Karpas-422 (cell line): Measurements from ENCODE around the gene NPEPL1. TPM values are rescaled to one million over a fixed set of nuclear protein-coding genes. Genes with fewer than 3 reads are reported as not detected.
"Not testable (repeated sequence)": the region's sequence is repeated elsewhere in the genome, so short reads cannot be mapped to it uniquely, and the experiment has no call there.

Experiments used
- DNase-seq: peaks from one replicate; pipeline ENCODE4 v3.0.0-alpha.2; 2015
- H2AFZ ChIP-seq: fragments of 200-600 bp; sonication (generic); 2 replicates; pipeline ENCODE4 v1.6.1; 2014; ENCODE audit warnings: antibody characterized with exemption, low read length, mixed read lengths
- H3K27ac ChIP-seq: fragments of 200-600 bp; sonication (generic); 2 replicates; pipeline ENCODE4 v1.5.1; 2014; ENCODE audit warnings: mild to moderate bottlenecking, low read length, moderate library complexity
- H3K27me3 ChIP-seq: fragments of 200-600 bp; sonication (generic); 2 replicates; pipeline ENCODE4 v1.6.1; 2014; ENCODE audit warnings: low read length, mixed read lengths
- H3K36me3 ChIP-seq: fragments of 200-600 bp; sonication (generic); 2 replicates; pipeline ENCODE4 v1.6.1; 2014; ENCODE audit warnings: low read length, mixed read lengths; ENCODE audit not compliant: insufficient read depth
- H3K4me1 ChIP-seq: fragments of 200-600 bp; sonication (generic); 2 replicates; pipeline ENCODE4 v1.6.1; 2014; ENCODE audit warnings: mild to moderate bottlenecking, low read length, mixed read lengths
- H3K4me2 ChIP-seq: fragments of 200-600 bp; sonication (generic); 2 replicates; pipeline ENCODE4 v1.6.1; 2014; ENCODE audit warnings: low read length, low read depth, mild to moderate bottlenecking; ENCODE audit not compliant: poor library complexity, severe bottlenecking
- H3K4me3 ChIP-seq: fragments of 200-600 bp; sonication (generic); 2 replicates; pipeline ENCODE4 v1.5.1; 2014; ENCODE audit warnings: mild to moderate bottlenecking, antibody characterized with exemption, low read length, mixed read lengths
- H3K79me2 ChIP-seq: fragments of 200-600 bp; sonication (generic); 2 replicates; pipeline ENCODE4 v1.6.1; 2014; ENCODE audit warnings: mild to moderate bottlenecking, low read length, mixed read lengths
- H3K9ac ChIP-seq: fragments of 200-600 bp; sonication (generic); 2 replicates; pipeline ENCODE4 v1.6.0; 2014; ENCODE audit warnings: low read length
- H3K9me2 ChIP-seq: fragments of 200-600 bp; sonication (generic), shearing (Covaris generic); replicated peaks from 2 replicates; pipeline ENCODE4 v1.6.0; 2014; ENCODE audit warnings: mild to moderate bottlenecking, low read length, moderate library complexity; ENCODE audit not compliant: insufficient read depth
- H3K9me3 ChIP-seq: fragments of 300-700, 200-600 bp; sonication (generic); 2 replicates; pipeline ENCODE4 v1.6.1; 2014; ENCODE audit warnings: low read length, mixed read lengths
- H4K20me1 ChIP-seq: fragments of 200-600 bp; sonication (generic); 2 replicates; pipeline ENCODE4 v1.6.1; 2014; ENCODE audit warnings: mild to moderate bottlenecking, antibody characterized with exemption, low read length, low read depth; ENCODE audit not compliant: insufficient read depth
- total RNA-seq: library from RNA; depleted of rRNA; stranded (reverse); fragments of >200 nt; shearing (Covaris generic); gene quantifications from 2 replicates; pipeline ENCODE4 v1.2.3, GENCODE V29; 2014; ENCODE audit warnings: low replicate concordance

Gene NPEPL1
- total RNA-seq, 1 experiment from 2014 or later: 16.8 TPM

- no peak overlapping the region for H3K4me3 ChIP-seq
- no peaks in the 10 kb centered on the region for H3K27me3 ChIP-seq
- H3K27ac ChIP-seq: no peak overlapping the region
- no peak overlapping the region for H2AFZ ChIP-seq
- H3K9me2 ChIP-seq: no peaks in the 10 kb centered on the region
- H3K4me1 ChIP-seq: no peaks in the 10 kb centered on the region
- no peak for DNase-seq
- no peaks in the 10 kb centered on the region for H3K36me3 ChIP-seq
- no peak overlapping the region for H3K9ac ChIP-seq
- H3K4me2 ChIP-seq: no peak overlapping the region
- H3K79me2 ChIP-seq: no peaks in the 10 kb centered on the region
- no peaks in the 10 kb centered on the region; the same call in 1 of the 2 replicates for H4K20me1 ChIP-seq
- H3K9me3 ChIP-seq: no peaks in the 10 kb centered on the region
Observed at GRCh38 chr20:58745391-58745790, 52.8 kb downstream of the NPEPL1 start.

GRCh38 chr20:58746620-58747019 lies 54.0 kb downstream of the NPEPL1 start:
- Histone ChIP-seq H3K79me2 (no peaks in the 10 kb centered on the region), H3K4me3 (no peak overlapping the region), H3K4me2 (no peak overlapping the region), H3K36me3 (no peaks in the 10 kb centered on the region), H3K9me2 (no peaks in the 10 kb centered on the region), H3K27ac (no peak overlapping the region), H3K27me3 (no peaks in the 10 kb centered on the region), H2AFZ (no peak overlapping the region), H4K20me1 (no peaks in the 10 kb centered on the region), H3K9me3 (no peaks in the 10 kb centered on the region), H3K4me1 (no peaks in the 10 kb centered on the region), H3K9ac (no peak overlapping the region)
- no peak for DNase-seq

GRCh38 chr20:58747211-58747610 lies 54.6 kb downstream of the NPEPL1 start:
- H3K27ac ChIP-seq: no peak overlapping the region

GRCh38 chr20:58748618-58749017 lies 56.0 kb downstream of the NPEPL1 start:
- no peaks in the 10 kb centered on the region for H3K27me3 ChIP-seq
- no peaks in the 10 kb centered on the region for H3K36me3 ChIP-seq
- DNase-seq: no peak
- H3K4me3 ChIP-seq: no peak overlapping the region
- H2AFZ ChIP-seq: no peak overlapping the region
- no peak overlapping the region for H3K27ac ChIP-seq
- H3K4me1 ChIP-seq: no peaks in the 10 kb centered on the region
- H3K9me2 ChIP-seq: no peaks in the 10 kb centered on the region
- no peaks in the 10 kb centered on the region for H4K20me1 ChIP-seq
- H3K9ac ChIP-seq: no peak overlapping the region
- no peaks in the 10 kb centered on the region for H3K9me3 ChIP-seq
- no peaks in the 10 kb centered on the region for H3K79me2 ChIP-seq
- H3K4me2 ChIP-seq: no peak overlapping the region

More at GRCh38 chr20:58747211-58747610, 54.6 kb downstream of the NPEPL1 start:
- no peaks in the 10 kb centered on the region for H3K9me3 ChIP-seq
- no peak for DNase-seq
- H3K79me2 ChIP-seq: no peaks in the 10 kb centered on the region
- H2AFZ ChIP-seq: no peak overlapping the region
- no peak overlapping the region for H3K4me2 ChIP-seq
- H3K9me2 ChIP-seq: no peaks in the 10 kb centered on the region
- no peaks in the 10 kb centered on the region for H4K20me1 ChIP-seq
- H3K27me3 ChIP-seq: no peaks in the 10 kb centered on the region
- no peaks in the 10 kb centered on the region for H3K36me3 ChIP-seq
- H3K4me3 ChIP-seq: no peak overlapping the region
- no peaks in the 10 kb centered on the region for H3K4me1 ChIP-seq
- H3K9ac ChIP-seq: no peak overlapping the region

GRCh38 chr20:58749098-58749769 lies 56.6 kb downstream of the NPEPL1 start:
- Histone ChIP-seq H3K9me3 (no peaks in the 10 kb centered on the region), H3K36me3 (no peaks in the 10 kb centered on the region), H3K4me2 (no peak overlapping the region), H3K4me3 (no peak overlapping the region), H3K27ac (no peak overlapping the region), H2AFZ (no peak overlapping the region), H3K9ac (no peak overlapping the region), H3K27me3 (no peaks in the 10 kb centered on the region), H3K79me2 (no peaks in the 10 kb centered on the region), H3K9me2 (no peaks in the 10 kb centered on the region), H3K4me1 (no peaks in the 10 kb centered on the region), H4K20me1 (no peaks in the 10 kb centered on the region)
- no peak for DNase-seq

GRCh38 chr20:58749979-58750378 lies 57.4 kb downstream of the NPEPL1 start:
- no peak overlapping the region for H3K4me2 ChIP-seq
- H3K79me2 ChIP-seq: no peaks in the 10 kb centered on the region
- H4K20me1 ChIP-seq: no peaks in the 10 kb centered on the region
- H3K4me3 ChIP-seq: no peak overlapping the region
- no peak for DNase-seq
- no peaks in the 10 kb centered on the region for H3K36me3 ChIP-seq
- no peaks in the 10 kb centered on the region for H3K27me3 ChIP-seq
- H3K4me1 ChIP-seq: no peaks in the 10 kb centered on the region
- H2AFZ ChIP-seq: no peak overlapping the region
- H3K27ac ChIP-seq: no peak overlapping the region
- H3K9ac ChIP-seq: no peak overlapping the region
- no peaks in the 10 kb centered on the region for H3K9me2 ChIP-seq
- H3K9me3 ChIP-seq: no peaks in the 10 kb centered on the region

- H3K4me2 ChIP-seq, H3K36me3 ChIP-seq, H4K20me1 ChIP-seq, H2AFZ ChIP-seq, H3K27me3 ChIP-seq, DNase-seq, H3K27ac ChIP-seq, H3K4me1 ChIP-seq, H3K9me3 ChIP-seq, H3K4me3 ChIP-seq, H3K9me2 ChIP-seq, H3K9ac ChIP-seq, H3K79me2 ChIP-seq: not testable (repeated sequence)
Observed at GRCh38 chr20:58750706-58751105, 58.1 kb downstream of the NPEPL1 start.

- H3K4me1 ChIP-seq: no peaks in the 10 kb centered on the region
Observed at GRCh38 chr20:58751979-58752378, 59.4 kb downstream of the NPEPL1 start.

More at GRCh38 chr20:58751979-58752378, 59.4 kb downstream of the NPEPL1 start:
- H3K36me3 ChIP-seq: no peaks in the 10 kb centered on the region
- no peaks in the 10 kb centered on the region for H3K9me2 ChIP-seq
- no peak overlapping the region for H3K27ac ChIP-seq
- no peak overlapping the region for H3K4me2 ChIP-seq
- H3K4me3 ChIP-seq: no peak overlapping the region
- H3K9me3 ChIP-seq: no peaks in the 10 kb centered on the region
- no peak overlapping the region for H3K9ac ChIP-seq
- DNase-seq: no peak
- no peak overlapping the region for H2AFZ ChIP-seq
- no peaks in the 10 kb centered on the region for H3K79me2 ChIP-seq
- no peaks in the 10 kb centered on the region for H3K27me3 ChIP-seq
- no peaks in the 10 kb centered on the region for H4K20me1 ChIP-seq
